GM12892 (cell line): Measurements from ENCODE around the gene HOXA3.

Experiments
- DNase-seq: peaks from one replicate; pipeline ENCODE4 v3.0.0; 2011; ENCODE audit not compliant: insufficient read length
- FAIRE-seq: peaks from 2 replicates; lab custom pipeline; 2011; peaks lifted over from hg19 to GRCh38; lab: Jason Lieb, UNC
- POLR2A ChIP-seq: IDR thresholded peaks from 2 replicates; pipeline ENCODE4 v1.6.1; 2011; ENCODE audit warnings: low read depth, low read length, control low read depth
- POLR2AphosphoS5 ChIP-seq: IDR thresholded peaks from 2 replicates; pipeline ENCODE4 v1.6.1; 2011; ENCODE audit warnings: low read depth, low read length, control low read depth
- TAF1 ChIP-seq: IDR thresholded peaks from 2 replicates; pipeline ENCODE4 v1.6.1; 2011; ENCODE audit warnings: low read depth, mild to moderate bottlenecking, control low read depth, low read length, borderline replicate concordance

Gene HOXA3

GRCh38 chr7:27187475-27188385 is 35.3 kb upstream of the HOXA3 start:
- no peak for TF ChIP-seq TAF1
- no peak for TF ChIP-seq POLR2AphosphoS5
- no peak for TF ChIP-seq POLR2A
- no peak for DNase-seq
- FAIRE-seq: no peak

- DNase-seq (no peak), FAIRE-seq (no peak)
- no peak for TF ChIP-seq POLR2AphosphoS5
These were observed 34.5 kb upstream of the HOXA3 start for GRCh38 chr7:27186668-27187474.

- DNase-seq: no peak
- no peak for TF ChIP-seq POLR2A
- no peak for TF ChIP-seq POLR2AphosphoS5
- TF ChIP-seq TAF1: no peak
- FAIRE-seq: no peak
These were observed 33.7 kb upstream of the HOXA3 start for GRCh38 chr7:27185854-27186667.

GRCh38 chr7:27185013-27185853 is 32.9 kb upstream of the HOXA3 start, which contains the start of gene HOXA11:
TSS of gene HOXA11 (minus strand) at chr7:27185232. CDS start at chr7:27185144, 88 bp downstream.
- FAIRE-seq (no peak), DNase-seq (no peak)
- TF ChIP-seq TAF1 (no peak), POLR2A (no peak), POLR2AphosphoS5 (no peak)

- FAIRE-seq: no peak
These were observed 32.1 kb upstream of the HOXA3 start for GRCh38 chr7:27184337-27185012.

GRCh38 chr7:27183682-27184336 is 31.4 kb upstream of the HOXA3 start:
- TF ChIP-seq TAF1 (no peak), POLR2AphosphoS5 (no peak), POLR2A (no peak)
- no peak for DNase-seq
- FAIRE-seq: no peak

More at GRCh38 chr7:27184337-27185012, 32.1 kb upstream of the HOXA3 start:
- no peak for DNase-seq
- TF ChIP-seq TAF1 (no peak), POLR2A (no peak), POLR2AphosphoS5 (no peak)

- FAIRE-seq: no peak
- DNase-seq: no peak
- TF ChIP-seq POLR2A (no peak), TAF1 (no peak), POLR2AphosphoS5 (no peak)
These were observed 30.7 kb upstream of the HOXA3 start for GRCh38 chr7:27182861-27183681.

- DNase-seq (no peak), FAIRE-seq (no peak)
- no peak for TF ChIP-seq TAF1
- no peak for TF ChIP-seq POLR2A
- TF ChIP-seq POLR2AphosphoS5: no peak
These were observed 30.0 kb upstream of the HOXA3 start for GRCh38 chr7:27182285-27182841.

GRCh38 chr7:27181795-27182275 is 29.5 kb upstream of the HOXA3 start:
- DNase-seq (no peak), FAIRE-seq (no peak)
- TF ChIP-seq POLR2A: no peak
